GM12878 (cell line): ENCODE data around the gene SCAANT1. TPM values are rescaled to one million over a fixed set of nuclear protein-coding genes. Genes with fewer than 3 reads are reported as not detected.

Experiments
- ATAC-seq: fragments of 200-7000 bp; cut with Tn5 transposase; 3 replicates; pipeline ENCODE4 v1.9.1; 2020; ENCODE audit warnings: mild to moderate bottlenecking, moderate library complexity
- BruUV-seq: library from RNA; stranded (reverse); fragments of 400-500 nt; replicated peaks from 2 replicates; lab custom pipeline; 2021; lab: Mats Ljungman, UMichigan
- CTCF ChIA-PET: fragments of 300-600 bp; sonication (Branson Sonifier 250); formaldehyde crosslinking; extraction: SDS; loops from one replicate; lab custom pipeline; 2021; ENCODE audit warnings: inconsistent platforms; lab: Yijun Ruan, JAX
- POLR2A ChIA-PET: fragments of 350-600 bp; formaldehyde crosslinking; extraction: SDS; loops from one replicate; lab custom pipeline; 2021; ENCODE audit warnings: inconsistent platforms; lab: Charles Lee
- RAD21 ChIA-PET: fragments of 300-600 bp; sonication (Branson Sonifier 250); formaldehyde crosslinking; loops from one replicate; lab custom pipeline; 2023; ENCODE audit warnings: antibody characterized with exemption; ENCODE audit not compliant: unreplicated experiment; lab: Charles Lee
- SMC1A ChIA-PET: fragments of 300-600 bp; sonication (Branson Sonifier 250); formaldehyde crosslinking; loops from one replicate; lab custom pipeline; 2023; ENCODE audit not compliant: unreplicated experiment, uncharacterized antibody; lab: Charles Lee
- DNase-seq: peaks from one replicate; pipeline ENCODE4 v3.0.0-alpha.2; 2011; ENCODE audit warnings: low read depth, low spot score
- FAIRE-seq: peaks from 3 replicates; lab custom pipeline; 2011; peaks lifted over from hg19 to GRCh38; lab: Jason Lieb, UNC
- H2AFZ ChIP-seq: 2 replicates; pipeline ENCODE4 v1.6.0; 2011; ENCODE audit warnings: low read depth, low read length, control low read depth; ENCODE audit not compliant: control insufficient read depth
- H3K27ac ChIP-seq: 2 replicates; pipeline ENCODE4 v1.5.1; 2011; ENCODE audit warnings: control low read depth; ENCODE audit not compliant: control insufficient read depth, insufficient read depth
- H3K27me3 ChIP-seq, 2 experiments: replicated peaks in 1 of 2; 2 replicates each; pipeline versions ENCODE4 v1.6.0 to v1.6.1; 2011; ENCODE audit warnings: low read length in 1 of 2; ENCODE audit not compliant: control insufficient read depth in 2 of 2, insufficient read depth in 2 of 2
- H3K36me3 ChIP-seq, 2 experiments: 2 replicates each; pipeline ENCODE4 v1.5.1; 2011; ENCODE audit warnings: low read length in 1 of 2; ENCODE audit not compliant: control insufficient read depth in 2 of 2, insufficient read depth in 2 of 2
- H3K4me1 ChIP-seq: 2 replicates; pipeline ENCODE4 v1.6.1; 2011; ENCODE audit warnings: mild to moderate bottlenecking, low read length, moderate library complexity, mixed read lengths; ENCODE audit not compliant: control insufficient read depth, insufficient read depth
- H3K4me2 ChIP-seq: 2 replicates; pipeline ENCODE4 v1.6.0; 2011; ENCODE audit warnings: control low read depth; ENCODE audit not compliant: control insufficient read depth, insufficient read depth
- H3K4me3 ChIP-seq: fragments of 200-600 bp; sonication (generic); 2 replicates; pipeline ENCODE4 v1.5.1; 2016
- H3K79me2 ChIP-seq: 2 replicates; pipeline ENCODE4 v1.6.0; 2011; ENCODE audit warnings: low read length; ENCODE audit not compliant: control insufficient read depth, insufficient read depth
- H3K9ac ChIP-seq: 2 replicates; pipeline ENCODE4 v1.8.0; 2011; ENCODE audit warnings: low read length, control low read depth, mixed read lengths; ENCODE audit not compliant: control insufficient read depth, insufficient read depth
- H3K9me3 ChIP-seq: replicated peaks from 3 replicates; pipeline ENCODE4 v1.5.1; 2011; ENCODE audit warnings: mild to moderate bottlenecking, low read length; ENCODE audit not compliant: control insufficient read depth, insufficient read depth
- H4K20me1 ChIP-seq: 2 replicates; pipeline ENCODE4 v1.6.0; 2011; ENCODE audit not compliant: control insufficient read depth, insufficient read depth
- ASH2L ChIP-seq: fragments of 300-600, 200-600 bp; sonication (generic); IDR thresholded peaks from 2 replicates; pipeline ENCODE4 v1.6.1; 2017; ENCODE audit warnings: low read depth, mild to moderate bottlenecking, borderline replicate concordance
- ETV6 ChIP-seq, 2 experiments: fragments of 450-650 bp in 1 of 2; IDR thresholded peaks in 1 of 2; conservative IDR thresholded peaks in 1 of 2; 2 replicates each; pipeline ENCODE4 v1.6.1; 2014; ENCODE audit warnings: antibody characterized with exemption in 1 of 2, borderline replicate concordance in 1 of 2, low read depth in 1 of 2, mild to moderate bottlenecking in 1 of 2, moderate library complexity in 1 of 2
- IRF5 ChIP-seq: fragments of 450-650 bp; IDR thresholded peaks from 2 replicates; pipeline ENCODE4 v1.6.1; 2017; ENCODE audit warnings: borderline replicate concordance
- MYC ChIP-seq: IDR thresholded peaks from 2 replicates; pipeline ENCODE4 v1.6.1; 2011; ENCODE audit warnings: mild to moderate bottlenecking, low read length, moderate library complexity, inconsistent platforms; ENCODE audit not compliant: insufficient read depth, insufficient replicate concordance, insufficient read length, severe bottlenecking
- SIX5 ChIP-seq: IDR thresholded peaks from 2 replicates; pipeline ENCODE4 v1.6.1; 2011; ENCODE audit warnings: mild to moderate bottlenecking, low read depth, low read length, moderate library complexity; ENCODE audit not compliant: severe bottlenecking
- SKIL ChIP-seq: fragments of 450-650 bp; IDR thresholded peaks from 2 replicates; pipeline ENCODE4 v1.6.1; 2017; ENCODE audit warnings: mild to moderate bottlenecking, low read depth, inconsistent platforms; ENCODE audit not compliant: poor library complexity, severe bottlenecking
- SUZ12 ChIP-seq: fragments of 200-600 bp; sonication (generic); IDR thresholded peaks from one replicate; pipeline ENCODE4 v1.6.1; 2018; ENCODE audit warnings: antibody characterized with exemption, mild to moderate bottlenecking; ENCODE audit not compliant: unreplicated experiment
- WRNIP1 ChIP-seq: IDR thresholded peaks from 2 replicates; pipeline ENCODE4 v1.6.1; 2011; ENCODE audit warnings: low read depth, low read length, improper control_type of control experiment, borderline replicate concordance
- WGBS: methylation state at CpG from one replicate; pipeline ENCODE4 v1.1.6; 2016; ENCODE audit warnings: low lambda C conversion rate; ENCODE audit not compliant: insufficient replicate concordance, insufficient coverage; ENCODE audit errors: missing lambda C conversion rate; 5-methylcytosine and 5-hydroxymethylcytosine counted together
- in situ Hi-C: fragments of 300-500 bp; cut with MboI; formaldehyde crosslinking; loops from 9 replicates; pipeline ENCODE4 v1.14.3; 2018; ENCODE audit warnings: mixed read lengths
- intact Hi-C: fragments of 100-400 bp; cut with micrococcal nuclease; formaldehyde crosslinking; loops from one replicate; pipeline ENCODE4 v1.14.2; 2022; ENCODE audit not compliant: unreplicated experiment
- polyA plus RNA-seq, 11 experiments: library from polyadenylated mRNA; depleted of rRNA in 4 of 11; unstranded in 6 of 11; stranded (reverse) in 5 of 11; fragments of >200 nt; fragmentation: Nextera tagmentation in 4 of 11; fragmentation: Illumina TruSeq in 1 of 11; extraction: Ambion mirVana in 4 of 11; extraction: Trizol in 1 of 11; gene quantifications; 1 replicate in 1 of 11; 2 replicates in 10 of 11; pipeline versions ENCODE4 v1.2.1 to v1.2.3, GENCODE V29; 2011 to 2016; ENCODE audit warnings: inconsistent platforms in 2 of 11, missing spikeins in 2 of 11, low read depth in 1 of 11
- total RNA-seq, 4 experiments: library from RNA; depleted of rRNA in 3 of 4; stranded (reverse); fragments of >200 nt in 3 of 4; fragmentation: Illumina TruSeq in 1 of 4; extraction: Trizol in 1 of 4; gene quantifications; 2 replicates each; pipeline versions ENCODE4 v1.2.1 to v1.2.3, GENCODE V29; 2013 to 2021

Gene SCAANT1
- total and polyA plus RNA-seq, 10 of the 15 experiments (the other 5 are each of a cell fraction or from before 2014, with no cell fraction given) = 0.60 to 1.7 (median 0.95) TPM; not detected in 6

- peak overlapping the region; percentile 30 for H3K4me3 ChIP-seq
- H3K36me3 ChIP-seq = no peaks in the 10 kb centered on the region; a peak in 2 of 4 replicates
- DNase-seq = no peak
- peak overlapping the region; percentile 52 for H3K27ac ChIP-seq
- BruUV-seq = no TSS peak
- no peaks in the 10 kb centered on the region for H3K9me3 ChIP-seq
- intact Hi-C loops (no loop called here), in situ Hi-C loops (no loop called here)
- no peak overlapping the region for H3K9ac ChIP-seq
- RAD21 ChIA-PET = interaction anchor here (0.6 to 1.0 kb wide), 4 partner anchors 10 to 66 kb away, joined by 3 read pairs; no protein-coding TSS in a partner anchor
- WGBS = 64% methylated on average over 3 of the region's 3 CpGs
- no peak for FAIRE-seq
- H3K4me2 ChIP-seq = peak overlapping the region; percentile 70
- no peaks in the 10 kb centered on the region for H3K27me3 ChIP-seq
- CTCF ChIA-PET = interaction anchor here (0.6 kb wide), 1 partner anchor 23 kb away, joined by 3 read pairs; no protein-coding TSS in a partner anchor
- no peaks in the 10 kb centered on the region for H4K20me1 ChIP-seq
- SMC1A ChIA-PET = interaction anchor here (1.0 to 1.3 kb wide), 5 partner anchors 11 to 94 kb away, joined by 3 to 5 read pairs (median 4); no protein-coding TSS in a partner anchor
- H3K79me2 ChIP-seq = peaks cover 19% of the 10 kb centered on the region
- no peak overlapping the region for H2AFZ ChIP-seq
- POLR2A ChIA-PET = no interaction called here
- no peak for ATAC-seq
- TF ChIP-seq IRF5 (no peak), ETV6 (conservative IDR thresholded peaks at IDR 0.05 in 1 of 2, IDR thresholded peaks at IDR 0.05 in 1 of 2; ENCODE audit: borderline replicate concordance in 1 of 2, low read depth in 1 of 2) (0 out of 4 replicates have a peak, but pooled peaks of 1 of the 2 experiments have one; percentile 46)
- H3K4me1 ChIP-seq = peaks cover 40% of the 10 kb centered on the region
These were observed 20.5 kb upstream of the SCAANT1 start for GRCh38 chr3:63932509-63933212.

- no peak overlapping the region for H3K27ac ChIP-seq
- FAIRE-seq (no peak), ATAC-seq (peak; percentile 26; the same call in 2 of the 3 replicates), DNase-seq (no peak)
- ChIA-PET POLR2A (interaction anchor here (1.7 kb wide), 1 partner anchor 11 kb away, joined by 4 read pairs; no protein-coding TSS in a partner anchor), CTCF (no interaction called here), RAD21 (no interaction called here), SMC1A (no interaction called here)
- H3K4me3 ChIP-seq = no peak overlapping the region
- in situ Hi-C loops (no loop called here), intact Hi-C loops (no loop called here)
- peaks cover 41% of the 10 kb centered on the region for H3K4me1 ChIP-seq
- H3K9me3 ChIP-seq = no peaks in the 10 kb centered on the region
- no peak overlapping the region for H2AFZ ChIP-seq
- no peaks in the 10 kb centered on the region for H4K20me1 ChIP-seq
- WGBS = 85% methylated on average over 3 of the region's 3 CpGs
- H3K79me2 ChIP-seq = peaks cover 20% of the 10 kb centered on the region
- H3K27me3 ChIP-seq = no peaks in the 10 kb centered on the region
- BruUV-seq = no TSS peak
- no peaks in the 10 kb centered on the region; a peak in 4 of 4 replicates for H3K36me3 ChIP-seq
- H3K4me2 ChIP-seq = no peak overlapping the region
- no peak overlapping the region for H3K9ac ChIP-seq
- TF ChIP-seq SIX5 (no peak), SUZ12 (no peak), WRNIP1 (no peak), SKIL (no peak), MYC (no peak), ASH2L (no peak), IRF5 (no peak)
These were observed 19.1 kb upstream of the SCAANT1 start for GRCh38 chr3:63931290-63931689.
